Peyer's patch (tissue), 4 donors: ENCODE measurements around the gene KIAA0040. TPM values are rescaled to one million over a fixed set of nuclear protein-coding genes. Genes with fewer than 3 reads are reported as not detected.

Experiments used
- DNase-seq, 3 donors: peaks; one replicate each; pipeline ENCODE4 v3.0.0-alpha.2; 2017 to 2019
- H3K27ac ChIP-seq, 4 donors: fragments of 200-600 bp; sonication (generic); one replicate each; pipeline ENCODE4 v1.5.1; 2016 to 2019
- H3K27me3 ChIP-seq, 2 donors: fragments of 200-600 bp; sonication (generic); one replicate each; pipeline ENCODE4 v1.5.1; 2019
- H3K36me3 ChIP-seq, 3 donors: fragments of 200-600 bp; sonication (generic); one replicate each; pipeline ENCODE4 v1.5.1; 2016 to 2019
- H3K4me1 ChIP-seq, 4 donors: fragments of 200-600 bp; sonication (generic); one replicate each; pipeline ENCODE4 v1.5.1; 2016 to 2019
- H3K4me3 ChIP-seq, 4 donors: fragments of 200-600 bp; sonication (generic); 1 replicate in 3 of 4; 2 replicates in 1 of 4; pipeline ENCODE4 v1.5.1; 2016 to 2019; ENCODE audit warnings: mild to moderate bottlenecking in 1 of 4
- H3K9me3 ChIP-seq, 4 donors: fragments of 200-600 bp; sonication (generic); one replicate each; pipeline ENCODE4 v1.5.1; 2016 to 2019; ENCODE audit warnings: mild to moderate bottlenecking in 1 of 4
- POLR2A ChIP-seq, 2 donors: fragments of 450-650 bp; IDR thresholded peaks; one replicate each; pipeline ENCODE4 v1.5.1; 2017; ENCODE audit warnings: antibody characterized with exemption in 2 of 2, mild to moderate bottlenecking in 2 of 2, moderate library complexity in 2 of 2
- total RNA-seq, 4 donors: library from RNA; depleted of rRNA; stranded (reverse); fragments of >200 nt; gene quantifications; one replicate each; pipeline ENCODE4 v1.1.0, GENCODE V29; 2016
- TF ChIP-seq, protein P1 (sequence below), 6 experiments: fragments of 450-650 bp in 4 of 6; fragments of 200-600 bp in 2 of 6; sonication (generic) in 1 of 6; IDR thresholded peaks; one replicate each; pipeline ENCODE4 v1.5.1; 2017 to 2019; ENCODE audit warnings: antibody characterized with exemption in 6 of 6, mild to moderate bottlenecking in 3 of 6, moderate library complexity in 1 of 6

Gene KIAA0040
- total RNA-seq, 4 donors from 2014 or later = 9.7 to 52.8 (median 10.3) TPM

DNA sequence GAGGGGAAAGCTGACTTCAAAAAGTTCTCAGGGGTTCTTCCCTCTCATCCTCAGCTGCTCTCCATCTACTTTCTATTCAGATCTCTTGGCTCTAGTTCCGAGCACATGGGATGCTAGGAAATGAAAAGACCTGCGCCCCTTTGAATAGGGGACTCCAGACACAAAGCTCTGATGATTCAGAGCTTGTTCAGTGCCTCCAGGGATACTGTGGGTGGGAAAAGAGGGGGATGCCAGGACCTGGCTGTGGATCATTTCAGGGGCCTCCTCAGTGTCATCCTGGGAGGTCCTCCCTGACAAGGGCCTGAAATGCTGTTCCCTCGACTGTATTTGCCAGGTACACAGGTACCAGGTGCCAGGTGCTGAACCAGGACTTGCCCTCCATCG lies 943 bp upstream of the KIAA0040 start:
- TF ChIP-seq, protein P1, sequence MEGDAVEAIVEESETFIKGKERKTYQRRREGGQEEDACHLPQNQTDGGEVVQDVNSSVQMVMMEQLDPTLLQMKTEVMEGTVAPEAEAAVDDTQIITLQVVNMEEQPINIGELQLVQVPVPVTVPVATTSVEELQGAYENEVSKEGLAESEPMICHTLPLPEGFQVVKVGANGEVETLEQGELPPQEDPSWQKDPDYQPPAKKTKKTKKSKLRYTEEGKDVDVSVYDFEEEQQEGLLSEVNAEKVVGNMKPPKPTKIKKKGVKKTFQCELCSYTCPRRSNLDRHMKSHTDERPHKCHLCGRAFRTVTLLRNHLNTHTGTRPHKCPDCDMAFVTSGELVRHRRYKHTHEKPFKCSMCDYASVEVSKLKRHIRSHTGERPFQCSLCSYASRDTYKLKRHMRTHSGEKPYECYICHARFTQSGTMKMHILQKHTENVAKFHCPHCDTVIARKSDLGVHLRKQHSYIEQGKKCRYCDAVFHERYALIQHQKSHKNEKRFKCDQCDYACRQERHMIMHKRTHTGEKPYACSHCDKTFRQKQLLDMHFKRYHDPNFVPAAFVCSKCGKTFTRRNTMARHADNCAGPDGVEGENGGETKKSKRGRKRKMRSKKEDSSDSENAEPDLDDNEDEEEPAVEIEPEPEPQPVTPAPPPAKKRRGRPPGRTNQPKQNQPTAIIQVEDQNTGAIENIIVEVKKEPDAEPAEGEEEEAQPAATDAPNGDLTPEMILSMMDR (IDR thresholded peaks at IDR 0.05) = no peak
- TF ChIP-seq POLR2A (IDR thresholded peaks at IDR 0.05) = no peak
- H3K27me3 ChIP-seq = no peaks in the 10 kb centered on the region
- peak overlapping the region; percentile 83 to 92 (median 88) for H3K27ac ChIP-seq
- H3K4me3 ChIP-seq = peak overlapping the region in 2 of 4 donors; percentile 66 to 74
- no peak for DNase-seq
- H3K36me3 ChIP-seq = no peaks in the 10 kb centered on the region
- H3K9me3 ChIP-seq = no peaks in the 10 kb centered on the region
- H3K4me1 ChIP-seq = peaks cover 0 to 28% (median 10%) of the 10 kb centered on the region in 4 donors

DNA sequence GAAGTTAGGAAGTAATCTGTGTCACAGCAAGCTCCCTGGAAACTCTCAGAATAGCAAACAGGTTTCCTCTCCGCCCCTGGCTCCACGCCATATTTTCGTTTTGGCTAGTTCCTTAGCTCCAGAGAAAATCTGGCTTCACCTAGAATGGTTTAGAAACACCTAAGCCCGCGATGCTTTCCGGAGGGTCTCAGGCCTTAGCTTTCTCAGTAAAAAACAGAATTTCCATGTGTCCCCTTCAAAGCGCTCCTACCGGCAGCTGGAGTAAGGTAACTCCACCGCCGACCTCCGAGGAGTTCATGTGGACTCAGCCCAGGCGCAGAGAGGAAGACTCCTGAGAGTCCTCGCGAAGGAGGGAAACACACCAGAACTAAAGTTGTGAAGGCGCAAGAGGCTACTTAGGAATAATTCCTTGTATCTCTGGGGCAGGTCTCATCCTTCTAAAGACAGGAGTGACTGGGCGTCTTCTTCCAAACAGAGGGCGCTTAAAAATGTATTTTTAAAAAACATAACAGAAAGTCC lies 406 bp downstream of the KIAA0040 start:
- no peaks in the 10 kb centered on the region for H3K36me3 ChIP-seq
- peak overlapping the region; percentile 66 to 83 (median 70) for H3K4me3 ChIP-seq
- no peak for TF ChIP-seq POLR2A (IDR thresholded peaks at IDR 0.05)
- TF ChIP-seq, protein P1 (IDR thresholded peaks at IDR 0.05) = peak in 3 of 6 experiments; percentile 13 to 27 (median 26)
- peak; percentile 52 to 77 (median 65) for DNase-seq
- peak overlapping the region; percentile 83 to 92 (median 88) for H3K27ac ChIP-seq
- H3K4me1 ChIP-seq = peaks cover 0 to 26% (median 15%) of the 10 kb centered on the region in 4 donors
- no peaks in the 10 kb centered on the region for H3K9me3 ChIP-seq
- no peaks in the 10 kb centered on the region for H3K27me3 ChIP-seq

DNA sequence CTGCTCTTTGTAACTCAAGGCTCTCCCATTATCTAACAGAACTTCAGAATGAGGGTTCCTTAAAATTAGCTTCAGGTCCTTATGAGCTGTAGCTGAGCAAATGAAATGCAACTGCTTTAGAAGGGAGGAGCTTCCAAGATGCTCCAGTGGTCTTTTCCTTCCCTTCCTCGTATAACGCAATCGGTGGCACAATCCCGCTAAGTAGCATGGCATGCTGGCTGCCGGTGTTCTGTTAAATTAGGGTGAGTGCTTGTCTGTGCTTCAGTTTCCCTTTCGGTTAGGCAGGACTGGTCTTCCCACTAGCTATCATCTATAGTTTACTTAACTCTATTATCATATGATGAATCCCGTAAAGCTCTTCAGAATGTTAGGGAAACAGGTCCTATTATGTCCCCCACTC lies 917 bp downstream of the KIAA0040 start:
- DNase-seq = peak in 2 of 3 donors; percentile 59 to 61
- no peaks in the 10 kb centered on the region for H3K36me3 ChIP-seq
- H3K4me1 ChIP-seq = peaks cover 0 to 26% (median 17%) of the 10 kb centered on the region in 4 donors
- no peaks in the 10 kb centered on the region for H3K9me3 ChIP-seq
- no peaks in the 10 kb centered on the region for H3K27me3 ChIP-seq
- TF ChIP-seq POLR2A (IDR thresholded peaks at IDR 0.05) = no peak
- TF ChIP-seq, protein P1 (IDR thresholded peaks at IDR 0.05) = no peak
- peak overlapping the region; percentile 66 to 83 (median 70) for H3K4me3 ChIP-seq
- peak overlapping the region; percentile 83 to 92 (median 88) for H3K27ac ChIP-seq

DNA sequence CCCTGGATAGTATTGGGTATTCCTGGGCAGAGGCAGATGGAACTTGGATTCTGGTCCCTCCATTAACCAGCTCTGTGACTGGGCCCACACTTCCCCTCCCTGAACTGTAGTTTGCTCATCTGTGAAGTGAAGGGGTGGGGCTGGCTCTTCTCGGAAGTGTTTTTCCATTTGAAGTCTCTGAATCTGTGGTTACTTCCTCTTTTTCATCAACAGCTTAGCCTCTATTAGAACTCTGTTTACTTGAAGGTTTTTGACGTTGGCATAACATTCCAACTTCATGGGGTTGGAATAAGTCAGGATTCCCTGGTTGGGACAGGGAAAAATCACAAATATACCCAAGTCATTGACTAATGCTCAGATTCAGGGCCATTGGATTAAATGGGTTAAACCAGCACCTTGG lies 3.6 kb downstream of the KIAA0040 start:
- Histone ChIP-seq H3K36me3 (no peaks in the 10 kb centered on the region), H3K4me1 (peaks cover 0 to 34% (median 17%) of the 10 kb centered on the region in 4 donors), H3K4me3 (peak overlapping the region in 1 of 4 donors; percentile 13), H3K27me3 (no peaks in the 10 kb centered on the region), H3K9me3 (no peaks in the 10 kb centered on the region), H3K27ac (peak overlapping the region in 3 of 4 donors; percentile 34 to 90 (median 59))
- peak in 2 of 3 donors; percentile 80 to 85 for DNase-seq
- TF ChIP-seq POLR2A (IDR thresholded peaks at IDR 0.05) = no peak

DNA sequence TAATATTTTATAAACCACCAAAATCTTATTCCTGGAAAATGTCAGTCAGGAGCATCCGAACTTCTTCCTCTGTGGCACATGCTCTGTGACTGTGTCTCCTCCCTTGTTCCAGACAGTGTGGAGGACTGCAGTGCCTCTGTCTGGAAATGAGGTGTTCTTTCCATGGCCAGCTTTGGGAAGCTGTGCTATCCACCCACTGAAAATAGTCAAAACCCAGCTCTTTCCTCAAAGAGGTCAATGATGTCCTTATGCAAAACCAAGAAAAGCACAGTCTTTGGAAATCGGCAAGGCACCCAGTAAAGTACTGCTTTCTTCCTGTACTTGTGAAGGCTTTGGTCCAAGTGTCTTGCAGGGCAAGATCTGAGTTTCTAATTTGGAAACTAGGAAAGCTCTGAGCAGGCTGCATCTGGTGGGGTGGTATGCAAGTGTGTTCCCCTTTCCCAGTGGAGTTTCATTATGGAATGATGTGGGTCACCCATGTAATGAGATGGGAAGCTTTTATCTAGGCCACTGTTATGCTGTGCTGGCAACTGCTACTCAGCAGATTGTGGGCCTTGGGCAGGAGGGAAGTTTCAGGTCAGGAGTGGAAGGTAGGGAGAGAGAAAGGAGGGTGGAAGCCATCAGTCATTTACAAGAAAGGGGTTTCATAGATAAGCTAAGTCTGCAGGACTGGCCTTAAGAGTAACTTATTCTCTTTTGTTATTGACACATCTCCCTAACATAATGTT lies 6.0 kb downstream of the KIAA0040 start:
- DNase-seq = no peak
- TF ChIP-seq, protein P1 (IDR thresholded peaks at IDR 0.05) = no peak
- TF ChIP-seq POLR2A (IDR thresholded peaks at IDR 0.05) = no peak
- Histone ChIP-seq H3K4me3 (no peak overlapping the region), H3K4me1 (peaks cover 0 to 37% (median 16%) of the 10 kb centered on the region in 4 donors), H3K27me3 (no peaks in the 10 kb centered on the region), H3K9me3 (no peaks in the 10 kb centered on the region), H3K27ac (no peak overlapping the region), H3K36me3 (no peaks in the 10 kb centered on the region)

DNA sequence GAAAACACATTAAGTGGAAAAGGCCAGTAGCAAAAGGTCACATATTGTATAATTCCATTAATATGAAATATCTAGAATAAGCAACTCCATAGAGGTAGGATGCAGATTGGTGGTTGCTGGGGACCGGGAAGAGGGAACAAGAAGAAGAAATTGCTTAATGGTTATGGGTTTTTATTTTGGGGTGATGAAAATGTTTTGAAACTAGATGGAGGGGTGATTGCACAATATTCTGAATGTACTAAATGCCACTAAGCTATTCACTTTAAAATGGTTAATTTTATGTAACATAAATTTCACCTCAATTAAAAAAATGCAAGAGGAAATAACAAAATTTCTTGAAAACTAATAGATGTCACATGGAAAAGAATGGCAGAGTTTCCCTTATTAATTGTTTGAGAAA lies 6.7 kb downstream of the KIAA0040 start:
- no peaks in the 10 kb centered on the region for H3K9me3 ChIP-seq
- no peak overlapping the region for H3K4me3 ChIP-seq
- H3K4me1 ChIP-seq = peaks cover 0 to 37% (median 14%) of the 10 kb centered on the region in 4 donors
- no peak overlapping the region for H3K27ac ChIP-seq
- no peak for TF ChIP-seq POLR2A (IDR thresholded peaks at IDR 0.05)
- TF ChIP-seq, protein P1 (IDR thresholded peaks at IDR 0.05) = no peak
- DNase-seq = no peak
- no peaks in the 10 kb centered on the region for H3K36me3 ChIP-seq
- H3K27me3 ChIP-seq = no peaks in the 10 kb centered on the region
